ENCODE data around the gene FAM20C.
"Not testable (repeated sequence)": the region's sequence is repeated elsewhere in the genome, so short reads cannot be mapped to it uniquely, and the experiment has no call there.

FAM20C gene

DNA sequence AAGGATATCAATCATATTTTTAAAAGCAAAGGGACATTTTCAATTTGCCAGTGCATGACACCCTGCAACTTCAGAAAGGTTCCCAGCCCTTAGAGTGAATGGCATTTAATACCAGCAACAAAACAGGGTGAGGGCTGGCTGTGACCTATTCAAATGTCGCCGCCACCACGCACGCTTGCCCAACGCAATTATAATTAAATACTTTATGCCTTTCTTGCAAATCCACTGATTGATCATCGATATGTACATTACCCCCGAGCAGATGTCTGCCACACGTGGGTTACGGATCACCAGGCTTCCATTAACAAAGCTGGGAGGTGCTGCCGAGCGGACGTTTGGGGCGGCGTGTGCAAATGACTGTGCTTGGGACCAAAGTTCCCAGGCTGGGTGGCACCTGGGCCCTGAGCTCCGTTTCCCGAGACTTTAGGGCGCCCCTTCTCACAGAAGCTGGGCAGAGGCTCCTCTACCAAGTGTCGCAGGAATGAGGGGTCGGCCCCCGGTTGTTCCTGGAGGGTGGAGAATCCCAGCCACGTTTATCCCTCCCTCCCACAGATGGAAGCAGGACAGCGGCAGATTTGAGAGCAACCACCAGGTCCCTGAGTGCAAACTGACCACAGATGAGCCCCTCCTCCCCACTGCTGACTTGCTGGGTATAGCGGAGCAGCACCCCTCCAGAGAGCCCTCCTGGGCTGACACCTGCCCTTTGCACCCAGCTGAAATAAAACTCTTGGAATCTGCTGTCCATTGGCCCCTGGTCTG, 101.5 kb downstream of the FAM20C start:
- DNase-seq (ENCODE audit: low spot score): no peak

DNA sequence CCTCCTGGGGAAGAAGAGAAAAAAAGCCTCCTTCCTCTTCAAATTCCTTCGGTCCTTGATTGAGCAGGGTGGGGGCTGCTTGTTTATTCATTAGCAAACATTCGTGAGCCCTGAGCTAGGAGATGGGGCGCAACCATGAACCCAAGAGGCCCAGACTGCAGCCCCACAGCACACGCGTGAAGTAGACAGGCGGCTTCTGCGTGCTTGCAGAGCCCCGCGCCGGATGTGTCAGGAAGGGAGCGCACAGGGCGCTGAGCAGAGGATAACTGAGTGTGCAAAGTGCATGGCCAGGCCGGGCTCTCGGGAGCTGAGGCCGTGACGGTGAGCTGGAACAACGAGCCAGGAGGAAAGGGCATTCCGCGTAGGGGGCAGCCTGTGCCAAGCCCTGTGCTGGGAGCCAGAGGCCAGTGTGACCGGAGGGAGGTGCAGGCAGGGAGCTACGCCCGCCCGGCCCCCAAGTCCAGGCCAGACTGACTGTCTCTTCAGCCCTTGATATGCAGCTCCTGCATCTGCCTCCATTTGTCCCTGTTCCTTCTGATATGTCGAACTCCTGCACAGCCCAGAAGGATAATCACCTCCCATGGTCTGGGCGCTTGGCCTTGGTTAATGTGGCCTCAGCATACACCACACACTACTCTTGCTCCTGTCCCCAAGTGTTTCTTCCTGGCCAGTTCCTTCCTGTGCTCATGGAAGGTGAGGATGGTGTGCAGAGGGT, 102.2 kb downstream of the FAM20C start:
- DNase-seq (ENCODE audit: low spot score): no peak

DNA sequence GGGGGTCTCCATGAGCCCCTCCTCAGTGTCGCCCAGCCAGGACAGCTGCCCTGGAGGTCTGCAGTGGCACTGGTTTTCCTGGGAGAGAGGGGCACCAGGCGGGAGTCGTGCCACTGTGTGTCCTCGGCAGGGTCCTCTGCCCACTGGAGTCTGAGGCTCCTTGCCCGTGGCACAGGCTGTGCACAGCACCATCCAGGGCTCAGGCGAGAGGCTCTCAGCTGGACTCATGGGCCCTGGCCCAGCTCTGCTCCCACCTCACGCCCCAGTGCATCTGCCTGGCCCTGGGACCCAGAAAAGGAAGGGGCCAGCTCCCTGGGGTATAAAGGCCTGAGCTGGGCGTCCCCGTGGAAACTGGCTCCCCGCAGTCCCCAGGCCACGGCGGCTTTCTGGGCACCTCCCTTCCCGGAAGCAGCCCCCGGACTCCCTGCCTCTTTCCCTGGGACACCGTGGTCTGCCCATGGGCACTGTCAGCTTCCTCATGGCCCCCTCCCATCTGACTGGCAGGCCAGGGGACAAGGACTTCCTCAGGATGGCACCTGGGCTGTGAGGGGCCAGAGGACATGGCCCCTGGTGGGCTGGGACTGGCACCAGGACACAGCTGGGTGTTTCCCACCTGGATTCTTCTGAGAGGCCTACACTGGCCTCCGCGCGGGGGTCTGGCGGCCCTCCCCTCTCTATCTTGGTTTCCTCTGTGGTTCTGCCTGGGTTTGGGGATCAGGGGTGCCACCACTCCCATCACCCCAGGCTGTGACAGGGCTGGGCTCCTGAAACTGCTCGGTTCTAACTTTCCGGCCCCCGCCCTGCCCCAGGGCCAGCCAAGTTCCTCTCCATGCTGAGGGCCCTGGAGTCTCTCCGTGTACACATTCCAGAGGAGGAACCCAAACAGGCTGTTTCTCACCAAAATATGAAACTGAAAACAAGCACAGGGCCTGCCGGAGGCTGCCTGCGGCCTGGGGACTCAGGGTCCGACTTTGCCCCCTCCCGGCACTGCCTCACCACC, 103.1 kb downstream of the FAM20C start:
- DNase-seq (ENCODE audit: low spot score): no peak

DNA sequence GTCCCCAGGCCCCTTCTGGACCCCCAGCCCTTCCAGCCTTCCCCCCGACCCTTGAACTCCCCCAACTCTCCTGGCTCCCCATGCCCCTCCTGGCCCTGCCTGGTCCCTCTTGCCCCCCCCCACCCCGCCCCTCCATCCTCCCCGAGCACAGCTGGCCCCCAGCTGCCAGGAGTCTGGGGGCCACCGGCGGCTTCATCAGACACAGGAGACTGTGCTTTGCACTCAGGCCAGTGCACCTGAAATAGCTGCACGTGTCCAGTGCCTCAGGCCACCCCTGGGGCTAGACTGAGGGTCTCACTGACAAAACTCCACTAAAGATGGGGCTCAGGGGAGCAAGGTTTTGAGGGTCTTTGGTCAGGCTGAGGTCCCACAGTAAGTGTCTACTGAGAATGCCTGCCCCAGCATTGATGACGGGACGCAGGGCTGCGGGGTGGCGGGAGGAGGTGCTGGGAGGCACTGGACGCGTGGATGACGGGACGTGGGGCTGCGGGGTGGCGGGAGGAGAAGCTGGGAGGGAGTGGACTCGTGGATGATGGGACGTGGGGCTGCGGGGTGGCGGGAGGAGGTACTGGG, 104.1 kb downstream of the FAM20C start:
- DNase-seq (ENCODE audit: low spot score): no peak

DNA sequence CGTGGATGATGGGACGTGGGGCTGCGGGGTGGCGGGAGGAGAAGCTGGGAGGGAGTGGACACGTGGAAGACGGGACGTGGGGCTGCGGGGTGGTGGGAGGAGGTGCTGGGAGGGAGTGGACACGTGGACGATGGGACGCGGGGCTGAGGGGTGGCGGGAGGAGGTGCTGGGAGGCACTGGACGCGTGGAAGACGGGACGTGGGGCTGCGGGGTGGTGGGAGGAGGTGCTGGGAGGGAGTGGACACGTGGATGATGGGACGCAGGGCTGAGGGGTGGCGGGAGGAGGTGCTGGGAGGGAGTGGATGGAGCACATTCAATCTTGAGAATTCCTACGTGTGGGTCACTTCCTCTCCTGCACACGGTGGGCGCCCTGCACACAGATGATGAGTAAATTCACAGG, 104.8 kb downstream of the FAM20C start:
- not testable (repeated sequence) for DNase-seq (ENCODE audit: low spot score)

DNA sequence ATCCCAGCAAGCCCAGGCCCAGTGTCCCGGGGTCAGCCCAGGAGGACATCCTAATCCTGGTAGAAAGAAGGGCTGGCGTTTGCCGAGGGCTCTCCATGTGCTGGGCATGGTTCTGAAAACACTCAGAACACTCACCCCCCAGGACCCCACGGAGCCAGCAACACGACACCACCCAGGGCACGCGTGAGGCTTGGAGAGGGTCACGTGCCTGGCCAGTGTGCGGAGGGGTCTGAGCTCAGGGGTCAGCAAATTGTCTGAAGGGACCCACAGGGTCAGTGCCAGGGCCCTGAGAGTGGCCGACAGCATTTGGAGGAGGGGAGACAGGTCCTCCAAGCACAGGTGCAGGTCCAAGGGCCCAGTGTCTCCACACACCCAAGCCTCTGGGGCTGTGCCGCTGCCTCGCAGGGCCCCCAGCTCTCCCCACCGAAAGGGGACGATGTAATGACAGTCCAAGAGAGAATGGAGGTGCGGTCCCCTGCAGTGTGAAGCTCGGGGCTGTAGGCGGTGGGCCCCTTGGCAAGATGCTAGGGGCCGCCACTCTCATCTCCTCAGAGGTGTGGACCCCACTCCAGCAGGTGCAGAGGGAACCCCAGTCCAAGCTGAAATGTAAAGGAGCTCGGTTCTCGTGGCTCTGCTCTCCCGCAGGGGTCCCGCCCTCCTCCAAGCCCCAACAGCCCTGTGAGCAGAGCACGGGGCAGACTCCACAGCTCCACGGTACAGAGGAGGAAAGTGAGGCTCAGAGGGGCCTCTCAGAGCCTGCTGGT, 105.4 kb downstream of the FAM20C start:
- no peak for DNase-seq (ENCODE audit: low spot score)

DNA sequence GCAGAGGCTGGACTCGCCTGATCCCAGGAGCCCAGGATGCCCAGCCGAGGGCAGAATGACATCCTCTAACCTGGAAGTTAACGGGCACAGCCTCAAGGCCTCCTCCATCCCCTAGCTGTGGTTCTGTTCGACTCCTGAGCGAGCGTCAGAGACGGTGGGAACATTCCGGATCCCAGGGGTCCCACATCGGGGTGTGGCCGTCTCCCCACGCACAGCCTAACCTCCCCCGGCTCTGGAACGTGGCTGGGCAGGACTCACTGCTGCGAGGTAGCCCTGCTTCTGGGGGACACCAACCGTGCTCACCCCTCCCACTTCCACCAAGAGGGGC, 106.0 kb downstream of the FAM20C start:
- no peak for DNase-seq (ENCODE audit: low spot score)

DNA sequence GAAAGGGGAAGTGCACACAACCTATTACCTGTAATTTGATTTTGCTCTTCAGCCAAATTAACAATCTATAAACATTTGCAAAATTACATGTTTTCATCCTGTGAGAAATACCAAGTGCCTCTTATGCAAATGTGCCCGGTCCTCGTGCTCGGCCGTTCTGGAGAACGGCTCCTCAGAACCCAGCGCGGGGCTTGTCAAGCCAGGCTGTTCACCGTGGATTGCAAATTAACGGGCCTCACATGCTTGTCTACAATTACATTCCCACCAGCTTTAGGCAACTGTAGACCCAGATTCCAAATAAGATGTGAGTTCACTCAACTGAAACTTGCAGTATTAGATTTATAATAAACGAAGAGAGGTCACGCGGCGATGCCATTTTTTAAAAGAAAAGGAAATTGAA, 106.4 kb downstream of the FAM20C start:
- no peak for DNase-seq (ENCODE audit: low spot score)

DNA sequence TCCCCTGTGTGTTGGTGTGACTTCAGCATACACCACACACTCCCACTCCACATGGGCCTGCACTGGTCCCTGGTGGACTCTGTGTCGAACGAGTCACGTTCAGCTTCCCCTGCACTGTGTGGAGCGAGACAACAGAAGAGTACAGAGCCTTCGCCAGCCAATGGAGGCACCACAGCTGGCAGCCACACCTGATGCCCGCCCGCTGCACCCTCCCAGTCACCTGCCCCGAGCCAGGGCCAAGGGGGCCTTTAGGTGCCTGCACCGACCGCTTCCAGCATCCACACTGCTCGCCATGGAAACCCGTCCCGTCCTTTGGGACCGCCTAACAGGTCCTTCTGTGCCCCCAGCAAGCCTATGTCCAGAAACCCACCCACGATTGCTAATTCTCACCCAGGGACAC, 106.8 kb downstream of the FAM20C start:
- DNase-seq (ENCODE audit: low spot score): no peak

DNA sequence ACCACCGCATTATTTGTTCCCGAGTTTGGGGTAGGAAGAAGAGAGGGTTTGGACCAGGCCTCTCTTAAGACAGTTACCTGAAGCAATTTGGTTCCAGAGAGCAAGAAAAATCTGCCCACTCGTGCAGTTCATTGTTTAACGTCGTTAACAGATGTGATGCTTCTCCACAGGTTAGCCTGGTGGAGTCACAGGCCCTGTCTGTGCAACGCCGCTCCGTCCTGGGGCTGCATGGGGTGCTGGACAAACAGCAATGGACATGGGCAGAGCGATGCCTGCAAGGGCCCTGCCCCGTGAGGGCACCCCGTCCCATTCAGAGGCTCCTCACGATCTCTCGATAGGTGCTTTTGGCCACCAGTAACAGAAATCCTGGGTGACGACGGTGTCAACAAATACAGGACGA, 107.3 kb downstream of the FAM20C start:
- no peak for DNase-seq (ENCODE audit: low spot score)

DNA sequence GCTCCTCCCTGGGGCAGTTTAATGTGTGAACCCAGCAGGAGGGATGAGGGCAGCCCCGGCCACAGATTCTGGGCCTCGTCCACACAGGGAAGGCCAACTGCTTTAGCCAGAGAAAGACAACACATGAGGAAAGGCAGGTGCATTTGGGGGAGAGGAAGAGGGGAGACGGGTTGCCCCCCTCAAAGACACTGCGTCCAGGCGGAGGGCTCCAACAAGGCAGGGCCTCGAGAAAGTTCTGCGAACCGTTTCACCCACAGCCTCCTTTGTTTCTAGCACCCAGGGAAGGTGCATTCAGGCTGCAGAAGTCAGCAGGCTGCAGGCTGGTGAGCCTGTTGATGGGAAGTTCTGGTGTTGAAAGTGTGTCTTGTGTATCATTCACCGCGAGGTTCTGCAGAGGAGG, 107.7 kb downstream of the FAM20C start:
- no peak for DNase-seq (ENCODE audit: low spot score)

DNA sequence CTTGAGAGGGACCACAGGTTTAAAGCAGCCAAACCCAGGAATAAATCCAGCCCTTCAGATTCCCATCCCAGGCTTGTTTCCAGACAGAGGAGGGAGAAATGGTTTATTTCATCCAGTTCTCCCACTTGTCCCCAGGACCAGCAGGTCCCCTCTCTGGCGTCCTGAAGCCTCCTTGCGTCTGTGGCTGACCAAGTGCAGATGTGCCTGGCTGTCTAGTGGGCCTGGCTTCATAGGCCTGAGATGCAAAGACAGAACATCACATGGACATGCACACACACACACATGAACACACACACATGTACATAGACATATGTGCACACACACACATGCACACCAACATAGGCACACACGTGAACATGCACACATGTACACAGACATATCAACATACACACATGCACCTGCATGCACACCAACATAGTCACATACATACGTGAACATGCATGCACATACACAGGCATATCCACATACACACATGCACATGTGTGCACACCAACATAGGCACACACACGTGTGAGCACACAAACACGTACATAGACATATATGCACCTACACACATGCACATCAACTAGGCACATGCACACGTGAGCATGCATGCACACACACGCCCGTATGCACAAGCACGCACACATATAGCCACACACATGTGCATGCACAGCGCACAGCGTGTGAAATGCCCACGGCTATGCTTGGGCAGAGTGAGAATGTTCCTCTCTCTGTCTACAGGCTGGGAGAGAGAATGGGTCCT, 108.3 kb downstream of the FAM20C start:
- DNase-seq (ENCODE audit: low spot score): no peak

DNA sequence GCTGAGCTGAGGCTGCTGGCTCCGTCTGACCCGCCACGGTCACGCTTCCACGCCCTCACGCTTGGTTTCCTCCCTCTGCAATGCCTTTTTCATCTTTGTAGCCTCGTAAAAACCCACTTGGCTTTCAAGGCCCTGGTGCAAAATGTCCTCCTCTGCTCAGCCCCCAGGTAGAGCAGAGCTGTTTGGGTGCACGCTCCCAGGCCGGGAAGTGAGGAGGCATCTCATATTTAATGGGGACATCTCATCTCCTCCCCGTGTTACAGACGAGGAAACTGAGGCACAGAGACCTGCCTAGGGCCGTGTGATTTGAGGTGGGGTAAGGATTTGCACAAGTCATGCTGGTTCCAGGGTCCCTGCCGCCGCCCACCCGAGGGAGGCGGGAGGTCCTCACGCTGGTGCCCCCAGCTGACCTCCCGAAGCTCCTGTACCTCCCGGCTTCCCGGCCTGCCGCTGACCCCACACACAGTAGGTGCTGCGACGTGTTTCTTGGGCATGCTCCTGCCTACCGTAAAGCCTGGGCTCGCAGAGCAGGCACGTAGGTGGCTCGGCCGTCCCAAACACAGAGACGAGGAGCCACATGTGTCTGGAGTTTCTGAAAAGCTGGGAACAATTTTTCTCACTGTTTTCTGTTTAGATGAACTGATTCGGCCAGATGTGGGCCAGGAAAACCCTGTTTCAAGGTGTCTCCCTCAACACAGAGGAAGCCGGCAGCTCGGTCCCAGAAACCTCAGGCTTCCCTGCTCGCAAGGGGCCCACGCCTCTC, 109.1 kb downstream of the FAM20C start:
- DNase-seq (ENCODE audit: low spot score): no peak

DNA sequence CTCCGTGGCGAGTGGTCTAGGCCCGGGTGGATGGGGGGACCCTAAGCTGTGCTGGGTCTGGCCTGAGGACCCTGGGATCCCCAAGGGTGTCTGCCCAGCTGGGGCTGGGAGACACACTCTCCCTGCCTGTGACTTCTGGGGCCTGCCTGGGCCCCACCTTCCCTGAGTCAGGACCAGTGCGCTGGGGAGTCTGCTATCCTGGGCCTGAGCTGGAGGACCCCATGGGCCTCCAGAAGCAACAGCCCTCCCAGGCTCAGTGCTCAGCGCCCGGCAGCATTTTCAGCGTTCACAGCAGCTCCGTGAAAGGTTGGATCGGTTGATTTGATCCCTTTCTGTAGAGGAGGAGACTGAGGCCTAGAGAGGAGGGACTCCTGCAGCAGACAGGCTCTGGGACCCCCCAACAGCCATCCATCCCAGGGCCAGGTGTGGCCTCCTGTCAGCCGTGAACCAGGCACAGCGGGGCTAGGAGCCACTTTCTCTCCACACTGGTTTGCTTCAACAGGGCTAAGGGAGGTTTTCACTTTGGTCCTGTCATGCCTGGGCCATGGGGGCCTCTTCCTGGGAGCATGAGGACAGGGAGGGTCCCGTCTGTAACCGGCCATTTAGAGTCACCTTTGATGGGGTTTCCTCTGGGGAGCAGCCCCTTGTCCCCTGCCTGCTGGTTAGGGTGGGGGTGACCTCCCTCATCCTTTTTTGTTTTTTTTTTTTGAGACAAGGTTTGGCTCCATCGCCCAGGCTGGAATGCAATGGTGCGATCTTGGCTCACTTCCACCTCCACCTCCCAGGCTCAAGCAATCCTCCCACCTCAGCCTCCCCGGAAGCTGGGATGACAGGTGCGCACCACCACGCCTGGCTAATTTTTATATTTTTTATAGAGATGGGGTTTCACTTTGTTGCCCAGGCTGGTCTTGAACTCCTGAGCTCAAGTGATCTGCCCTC, 110.0 kb downstream of the FAM20C start:
- DNase-seq (ENCODE audit: low spot score): no peak

DNA sequence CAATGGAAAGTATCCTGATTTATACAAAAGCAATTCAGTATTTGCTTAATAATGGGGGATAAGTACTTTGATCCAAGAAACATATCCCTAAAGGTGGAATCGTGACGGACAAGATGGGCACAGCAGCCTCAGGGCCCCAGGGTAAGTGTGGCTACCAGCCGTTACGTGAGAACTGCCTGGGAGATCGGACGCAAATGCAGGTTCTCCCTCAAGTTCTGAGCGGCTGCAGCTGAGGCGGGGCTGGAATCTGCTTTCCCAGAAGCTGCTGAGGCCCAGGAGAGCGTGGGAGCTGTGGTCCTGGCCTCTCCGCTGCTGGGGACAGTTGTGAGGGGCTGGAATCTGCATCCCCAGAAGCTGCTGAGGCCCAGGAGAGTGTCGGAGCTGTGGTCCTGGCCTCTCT, 111.1 kb downstream of the FAM20C start:
- DNase-seq (ENCODE audit: low spot score): no peak

DNA sequence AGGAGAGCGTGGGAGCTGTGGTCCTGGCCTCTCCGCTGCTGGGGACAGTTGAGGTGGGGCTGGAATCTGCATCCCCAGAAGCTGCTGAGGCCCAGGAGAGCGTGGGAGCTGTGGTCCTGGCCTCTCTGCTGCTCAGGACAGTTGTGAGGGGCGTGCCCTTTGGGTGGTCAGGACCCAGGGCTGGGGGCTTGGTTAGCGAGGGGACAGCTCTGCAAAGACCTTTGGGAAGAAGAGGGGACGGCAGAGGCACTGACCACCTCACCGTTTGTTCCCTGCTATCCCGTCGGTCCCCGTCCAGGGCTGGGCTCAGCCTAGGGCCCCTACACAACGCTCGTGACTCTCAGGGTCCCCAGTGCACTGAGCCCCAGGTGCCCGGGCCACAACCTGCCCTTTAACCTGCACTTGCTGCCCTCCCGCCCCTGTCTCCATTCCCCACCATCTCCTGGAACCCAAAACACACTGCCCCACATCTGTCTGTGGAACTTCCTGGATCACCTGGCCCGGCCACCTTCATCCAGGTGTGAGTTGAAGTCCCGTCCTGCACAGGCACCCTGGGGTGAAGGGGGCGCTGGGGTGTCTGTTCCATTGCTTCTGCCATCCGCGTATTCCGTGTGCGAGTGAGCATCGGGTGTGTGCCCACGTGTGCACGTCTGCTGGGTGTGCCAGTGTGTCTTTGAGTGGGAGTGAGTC, 111.7 kb downstream of the FAM20C start:
- DNase-seq (ENCODE audit: low spot score): no peak

DNA sequence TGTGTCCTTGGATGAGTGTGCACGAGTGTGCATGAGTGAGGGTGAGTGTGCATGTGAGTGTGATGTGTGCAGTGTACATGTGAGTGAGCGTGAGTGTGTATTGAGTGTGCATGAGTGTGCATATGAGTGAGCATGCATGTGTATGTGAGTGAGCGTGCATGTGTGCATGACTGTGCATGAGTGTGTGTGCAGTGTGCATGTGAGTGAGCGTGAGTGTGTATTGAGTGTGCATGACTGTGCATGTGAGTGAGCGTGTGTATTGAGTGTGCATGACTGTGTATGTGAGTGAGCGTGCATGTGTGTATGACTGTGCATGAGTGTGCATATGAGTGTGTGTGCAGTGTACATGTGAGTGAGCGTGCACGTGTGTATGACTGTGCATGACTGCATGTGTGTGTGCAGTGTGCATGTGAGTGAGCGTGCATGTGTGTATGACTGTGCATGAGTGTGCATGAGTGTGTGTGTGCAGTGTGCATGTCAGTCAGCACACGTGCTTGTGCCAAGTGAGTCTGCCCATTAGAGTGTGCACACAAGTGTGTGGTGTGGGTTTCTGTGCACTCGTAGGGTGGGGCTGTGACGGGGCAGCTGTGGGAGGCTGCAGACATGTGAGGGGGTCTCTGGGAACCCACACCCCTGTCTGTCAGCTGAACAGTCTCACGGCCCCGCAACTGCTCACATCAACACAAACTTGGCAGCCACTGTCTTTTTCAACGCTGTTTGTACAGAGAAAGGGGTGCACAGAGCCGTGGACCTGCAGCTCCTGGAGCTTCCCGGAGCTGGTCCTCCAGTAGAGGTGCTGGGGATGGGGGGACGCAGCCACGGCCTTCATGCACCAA, 112.4 kb downstream of the FAM20C start:
- DNase-seq (ENCODE audit: low spot score): no peak
